ENCODE measurements around the gene AP2B1. TPM values are rescaled to one million over a fixed set of nuclear protein-coding genes. Genes with fewer than 3 reads are reported as not detected.
A peak's percentile ranks its signal among the peaks of the same experiment; 100 is the strongest.

AP2B1 gene
- total RNA-seq, 6 experiments from 2014 or later, result 33.8 to 62.7 (median 40.8) TPM

- no peaks in the 10 kb centered on the region for H3K9me3 ChIP-seq
- H3K27me3 ChIP-seq, result no peaks in the 10 kb centered on the region
- H3K27ac ChIP-seq, result peak overlapping the region; percentile 35 to 73 (median 61)
- H3K36me3 ChIP-seq, result no peaks in the 10 kb centered on the region
- DNase-seq, result peak; percentile 45 to 65 (median 63)
- H3K4me3 ChIP-seq, result peak overlapping the region; percentile 16 to 36 (median 28)
- peak; percentile 68 to 80 (median 72) for ATAC-seq
- WGBS (ENCODE audit: insufficient coverage, low coverage, low lambda C conversion rate, missing lambda C conversion rate), result 18% methylated on average over 8 of the region's 8 CpGs
- intact Hi-C loops (cut with DNase I), result no loop called here
- TF ChIP-seq POLR2A (IDR thresholded peaks at IDR 0.05) (peak; percentile 14), CTCF (IDR thresholded peaks at IDR 0.05) (no peak)
- peaks cover 0 to 16% (median 0%) of the 10 kb centered on the region in 4 donors for H3K4me1 ChIP-seq
These were observed 46.3 kb upstream of the AP2B1 start for GRCh38 chr17:35540589-35541404.

DNA sequence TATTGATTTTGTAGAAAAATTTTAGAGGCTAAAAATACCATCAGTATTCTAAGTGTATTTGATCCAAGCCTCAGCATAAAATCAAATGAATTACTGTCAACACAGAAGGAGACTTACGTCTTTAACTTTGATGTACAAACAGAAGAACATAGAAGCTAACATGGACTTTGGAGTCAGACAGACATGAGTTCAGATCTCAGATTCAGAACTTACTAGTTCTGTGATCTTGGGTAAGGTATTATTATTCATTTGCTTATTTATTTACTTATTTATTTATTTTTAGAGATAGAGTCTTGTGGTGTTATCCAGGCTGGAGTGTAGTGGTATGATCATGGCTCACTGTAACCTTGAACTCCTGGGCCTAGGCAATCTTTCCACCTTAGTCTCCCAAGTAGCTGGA, 45.7 kb upstream of the AP2B1 start:
- 8% methylated on average over 1 of the region's 1 CpG for WGBS (ENCODE audit: insufficient coverage, low coverage, low lambda C conversion rate, missing lambda C conversion rate)
- no peaks in the 10 kb centered on the region for H3K9me3 ChIP-seq
- ATAC-seq (peak in 1 of 4 donors; percentile 16), DNase-seq (no peak)
- intact Hi-C loops (cut with DNase I), result no loop called here
- peak overlapping the region; percentile 16 to 36 (median 28) for H3K4me3 ChIP-seq
- H3K27ac ChIP-seq, result peak overlapping the region; percentile 35 to 73 (median 61)
- H3K27me3 ChIP-seq, result no peaks in the 10 kb centered on the region
- peaks cover 0 to 16% (median 0%) of the 10 kb centered on the region in 4 donors for H3K4me1 ChIP-seq
- no peaks in the 10 kb centered on the region for H3K36me3 ChIP-seq
- TF ChIP-seq CTCF (IDR thresholded peaks at IDR 0.05), result no peak
- TF ChIP-seq POLR2A (IDR thresholded peaks at IDR 0.05), result no peak

- TF ChIP-seq POLR2A (IDR thresholded peaks at IDR 0.05), result no peak
- TF ChIP-seq CTCF (IDR thresholded peaks at IDR 0.05), result no peak
- intact Hi-C loops (cut with DNase I), result no loop called here
- no peaks in the 10 kb centered on the region for H3K36me3 ChIP-seq
- no peak overlapping the region for H3K27ac ChIP-seq
- ATAC-seq (no peak), DNase-seq (no peak)
- peaks cover 0 to 16% (median 0%) of the 10 kb centered on the region in 4 donors for H3K4me1 ChIP-seq
- no peaks in the 10 kb centered on the region for H3K27me3 ChIP-seq
- no peak overlapping the region for H3K4me3 ChIP-seq
- H3K9me3 ChIP-seq, result no peaks in the 10 kb centered on the region
These were observed 44.1 kb upstream of the AP2B1 start for GRCh38 chr17:35542990-35543389.

- WGBS (ENCODE audit: insufficient coverage, low coverage, low lambda C conversion rate, missing lambda C conversion rate), result 36% methylated on average over 1 of the region's 1 CpG
- intact Hi-C loops (cut with DNase I), result no loop called here
- Histone ChIP-seq H3K27me3 (no peaks in the 10 kb centered on the region), H3K9me3 (no peaks in the 10 kb centered on the region), H3K27ac (no peak overlapping the region), H3K4me3 (no peak overlapping the region), H3K4me1 (peaks cover 0 to 16% (median 0%) of the 10 kb centered on the region in 4 donors), H3K36me3 (no peaks in the 10 kb centered on the region)
- DNase-seq, result no peak
- ATAC-seq, result no peak
- no peak for TF ChIP-seq CTCF (IDR thresholded peaks at IDR 0.05)
- TF ChIP-seq POLR2A (IDR thresholded peaks at IDR 0.05), result no peak
These were observed 43.3 kb upstream of the AP2B1 start for GRCh38 chr17:35543856-35544255.

All from right lobe of liver (tissue), 6 donors.